GM12878 (cell line): ENCODE measurements around the gene HS3ST3B1. TPM values are rescaled to one million over a fixed set of nuclear protein-coding genes. Genes with fewer than 3 reads are reported as not detected.

Source experiments
- ATAC-seq: fragments of 200-7000 bp; cut with Tn5 transposase; 3 replicates; pipeline ENCODE4 v1.9.1; 2020; ENCODE audit warnings: mild to moderate bottlenecking, moderate library complexity
- BruUV-seq: library from RNA; stranded (reverse); fragments of 400-500 nt; replicated peaks from 2 replicates; lab custom pipeline; 2021; lab: Mats Ljungman, UMichigan
- CTCF ChIA-PET: fragments of 300-600 bp; sonication (Branson Sonifier 250); formaldehyde crosslinking; extraction: SDS; loops from one replicate; lab custom pipeline; 2021; ENCODE audit warnings: inconsistent platforms; lab: Yijun Ruan, JAX
- POLR2A ChIA-PET: fragments of 350-600 bp; formaldehyde crosslinking; extraction: SDS; loops from one replicate; lab custom pipeline; 2021; ENCODE audit warnings: inconsistent platforms; lab: Charles Lee
- RAD21 ChIA-PET: fragments of 300-600 bp; sonication (Branson Sonifier 250); formaldehyde crosslinking; loops from one replicate; lab custom pipeline; 2023; ENCODE audit warnings: antibody characterized with exemption; ENCODE audit not compliant: unreplicated experiment; lab: Charles Lee
- SMC1A ChIA-PET: fragments of 300-600 bp; sonication (Branson Sonifier 250); formaldehyde crosslinking; loops from one replicate; lab custom pipeline; 2023; ENCODE audit not compliant: unreplicated experiment, uncharacterized antibody; lab: Charles Lee
- DNase-seq: peaks from one replicate; pipeline ENCODE4 v3.0.0-alpha.2; 2011; ENCODE audit warnings: low read depth, low spot score
- FAIRE-seq: peaks from 3 replicates; lab custom pipeline; 2011; peaks lifted over from hg19 to GRCh38; lab: Jason Lieb, UNC
- H2AFZ ChIP-seq: 2 replicates; pipeline ENCODE4 v1.6.0; 2011; ENCODE audit warnings: low read depth, low read length, control low read depth; ENCODE audit not compliant: control insufficient read depth
- H3K27ac ChIP-seq: 2 replicates; pipeline ENCODE4 v1.5.1; 2011; ENCODE audit warnings: control low read depth; ENCODE audit not compliant: control insufficient read depth, insufficient read depth
- H3K27me3 ChIP-seq, 2 experiments: replicated peaks in 1 of 2; 2 replicates each; pipeline versions ENCODE4 v1.6.0 to v1.6.1; 2011; ENCODE audit warnings: low read length in 1 of 2; ENCODE audit not compliant: control insufficient read depth in 2 of 2, insufficient read depth in 2 of 2
- H3K36me3 ChIP-seq, 2 experiments: 2 replicates each; pipeline ENCODE4 v1.5.1; 2011; ENCODE audit warnings: low read length in 1 of 2; ENCODE audit not compliant: control insufficient read depth in 2 of 2, insufficient read depth in 2 of 2
- H3K4me1 ChIP-seq: 2 replicates; pipeline ENCODE4 v1.6.1; 2011; ENCODE audit warnings: mild to moderate bottlenecking, low read length, moderate library complexity, mixed read lengths; ENCODE audit not compliant: control insufficient read depth, insufficient read depth
- H3K4me2 ChIP-seq: 2 replicates; pipeline ENCODE4 v1.6.0; 2011; ENCODE audit warnings: control low read depth; ENCODE audit not compliant: control insufficient read depth, insufficient read depth
- H3K4me3 ChIP-seq: fragments of 200-600 bp; sonication (generic); 2 replicates; pipeline ENCODE4 v1.5.1; 2016
- H3K79me2 ChIP-seq: 2 replicates; pipeline ENCODE4 v1.6.0; 2011; ENCODE audit warnings: low read length; ENCODE audit not compliant: control insufficient read depth, insufficient read depth
- H3K9ac ChIP-seq: 2 replicates; pipeline ENCODE4 v1.8.0; 2011; ENCODE audit warnings: low read length, control low read depth, mixed read lengths; ENCODE audit not compliant: control insufficient read depth, insufficient read depth
- H3K9me3 ChIP-seq: replicated peaks from 3 replicates; pipeline ENCODE4 v1.5.1; 2011; ENCODE audit warnings: mild to moderate bottlenecking, low read length; ENCODE audit not compliant: control insufficient read depth, insufficient read depth
- H4K20me1 ChIP-seq: 2 replicates; pipeline ENCODE4 v1.6.0; 2011; ENCODE audit not compliant: control insufficient read depth, insufficient read depth
- CBX3 ChIP-seq: fragments of 200-600 bp; sonication (generic); IDR thresholded peaks from 2 replicates; pipeline ENCODE4 v1.6.1; 2016; ENCODE audit warnings: low read depth, borderline replicate concordance
- KLF5 ChIP-seq: fragments of 450-650 bp; IDR thresholded peaks from 2 replicates; pipeline ENCODE4 v1.6.1; 2014; ENCODE audit warnings: mild to moderate bottlenecking; ENCODE audit not compliant: partially characterized antibody
- NRF1 ChIP-seq: conservative IDR thresholded peaks from 2 replicates; pipeline ENCODE4 v1.6.1; 2011; ENCODE audit warnings: mild to moderate bottlenecking, low read depth, low read length, improper control_type of control experiment
- ZBED1 ChIP-seq: IDR thresholded peaks from 2 replicates; pipeline ENCODE4 v1.6.1; 2016; ENCODE audit warnings: borderline replicate concordance
- WGBS: methylation state at CpG from one replicate; pipeline ENCODE4 v1.1.6; 2016; ENCODE audit warnings: low lambda C conversion rate; ENCODE audit not compliant: insufficient replicate concordance, insufficient coverage; ENCODE audit errors: missing lambda C conversion rate; 5-methylcytosine and 5-hydroxymethylcytosine counted together
- in situ Hi-C: fragments of 300-500 bp; cut with MboI; formaldehyde crosslinking; loops from 9 replicates; pipeline ENCODE4 v1.14.3; 2018; ENCODE audit warnings: mixed read lengths
- intact Hi-C: fragments of 100-400 bp; cut with micrococcal nuclease; formaldehyde crosslinking; loops from one replicate; pipeline ENCODE4 v1.14.2; 2022; ENCODE audit not compliant: unreplicated experiment
- polyA plus RNA-seq, 11 experiments: library from polyadenylated mRNA; depleted of rRNA in 4 of 11; unstranded in 6 of 11; stranded (reverse) in 5 of 11; fragments of >200 nt; fragmentation: Nextera tagmentation in 4 of 11; fragmentation: Illumina TruSeq in 1 of 11; extraction: Ambion mirVana in 4 of 11; extraction: Trizol in 1 of 11; gene quantifications; 1 replicate in 1 of 11; 2 replicates in 10 of 11; pipeline versions ENCODE4 v1.2.1 to v1.2.3, GENCODE V29; 2011 to 2016; ENCODE audit warnings: inconsistent platforms in 2 of 11, missing spikeins in 2 of 11, low read depth in 1 of 11
- total RNA-seq, 4 experiments: library from RNA; depleted of rRNA in 3 of 4; stranded (reverse); fragments of >200 nt in 3 of 4; fragmentation: Illumina TruSeq in 1 of 4; extraction: Trizol in 1 of 4; gene quantifications; 2 replicates each; pipeline versions ENCODE4 v1.2.1 to v1.2.3, GENCODE V29; 2013 to 2021

The HS3ST3B1 gene
- total and polyA plus RNA-seq, 10 of the 15 experiments (the other 5 are each of a cell fraction or from before 2014, with no cell fraction given): 0.03 to 0.14 (median 0.06) TPM; not detected in 3

DNA sequence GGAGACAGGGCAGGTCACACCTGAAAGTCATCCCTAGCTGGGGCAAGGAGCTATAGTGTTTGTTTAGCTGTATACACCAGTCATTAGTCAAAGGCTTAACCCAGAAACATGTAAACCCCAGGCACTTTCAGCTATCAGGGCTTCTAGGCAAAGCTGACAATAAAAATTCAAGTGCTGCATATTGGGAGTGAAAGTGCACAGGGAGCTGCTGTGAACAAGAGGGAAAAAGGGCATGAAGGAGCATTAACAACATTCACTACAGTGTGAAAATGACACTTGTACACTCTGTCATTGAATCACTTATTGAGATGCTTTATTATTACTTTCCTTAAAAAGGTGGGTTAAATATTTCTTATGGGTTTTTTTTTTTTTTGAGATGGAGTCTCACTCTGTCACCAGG, 92.8 kb downstream of the HS3ST3B1 start:
- no peaks in the 10 kb centered on the region; the same call in 2 of the 3 replicates for H3K9me3 ChIP-seq
- no peak overlapping the region for H3K4me3 ChIP-seq
- no peak for ATAC-seq
- no peak for TF ChIP-seq KLF5
- TF ChIP-seq, all 136 proteins: peak for 0
- ChIA-PET SMC1A (no interaction called here), RAD21 (no interaction called here), POLR2A (no interaction called here), CTCF (no interaction called here)
- BruUV-seq: no TSS peak
- Histone ChIP-seq H3K4me1 (no peaks in the 10 kb centered on the region), H3K27ac (no peak overlapping the region), H2AFZ (no peak overlapping the region), H3K36me3 (no peaks in the 10 kb centered on the region), H3K9ac (no peak overlapping the region), H3K27me3 (no peaks in the 10 kb centered on the region), H3K4me2 (no peak overlapping the region), H3K79me2 (no peaks in the 10 kb centered on the region), H4K20me1 (no peaks in the 10 kb centered on the region)
- in situ Hi-C loops (no loop called here), intact Hi-C loops (no loop called here)
- FAIRE-seq (no peak), DNase-seq (no peak)

DNA sequence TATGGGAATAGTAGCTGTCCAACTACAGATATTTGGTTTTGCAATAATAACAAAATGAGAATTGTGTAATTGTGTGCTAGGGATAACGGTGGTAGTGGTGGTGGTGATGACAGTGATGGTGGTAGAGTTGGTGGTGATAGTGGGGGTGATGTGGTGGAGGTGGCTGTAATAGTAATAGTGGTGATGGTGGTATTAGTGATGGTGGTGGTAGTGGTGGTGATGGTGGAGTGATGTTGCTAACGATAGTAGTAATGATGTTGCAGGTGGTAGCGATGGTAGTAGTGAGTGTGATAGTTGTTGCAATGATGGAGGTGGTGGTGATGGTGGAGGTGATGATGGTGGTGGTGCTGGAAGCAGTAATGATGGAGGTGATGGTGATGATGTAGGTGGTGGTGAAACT, 94.4 kb downstream of the HS3ST3B1 start:
- in situ Hi-C loops (no loop called here), intact Hi-C loops (no loop called here)
- no peak overlapping the region for H3K9ac ChIP-seq
- no peak overlapping the region for H2AFZ ChIP-seq
- H3K4me3 ChIP-seq: no peak overlapping the region
- H3K4me1 ChIP-seq: no peaks in the 10 kb centered on the region
- H3K27ac ChIP-seq: no peak overlapping the region
- H3K4me2 ChIP-seq: no peak overlapping the region
- H3K79me2 ChIP-seq: no peaks in the 10 kb centered on the region
- no peaks in the 10 kb centered on the region for H3K9me3 ChIP-seq
- RAD21 ChIA-PET: no interaction called here
- FAIRE-seq (no peak), DNase-seq (no peak), ATAC-seq (no peak)
- no peaks in the 10 kb centered on the region for H3K27me3 ChIP-seq
- POLR2A ChIA-PET: no interaction called here
- WGBS: 41% methylated on average over 3 of the region's 3 CpGs
- H3K36me3 ChIP-seq: no peaks in the 10 kb centered on the region
- TF ChIP-seq NRF1: no peak
- no peak for TF ChIP-seq CBX3
- no peak for TF ChIP-seq ZBED1
- CTCF ChIA-PET: no interaction called here
- SMC1A ChIA-PET: no interaction called here
- no TSS peak for BruUV-seq
- no peaks in the 10 kb centered on the region for H4K20me1 ChIP-seq
